HG02970 (cell line): Measurements from ENCODE around the gene FMNL1.

Experiments
- ATAC-seq: cut with Tn5 transposase; IDR thresholded peaks from one replicate; pipeline ENCODE4 v1.9.1; 2021; ENCODE audit warnings: mild to moderate bottlenecking, moderate library complexity, moderate number of reproducible peaks; ENCODE audit not compliant: unreplicated experiment, low FRiP score

Gene FMNL1

GRCh38 chr17:45277216-45277849, 55.6 kb downstream of the FMNL1 start:
- ATAC-seq, result no peak

GRCh38 chr17:45277992-45278391, 56.3 kb downstream of the FMNL1 start:
- ATAC-seq, result no peak

- no peak for ATAC-seq
These were observed 58.2 kb downstream of the FMNL1 start for GRCh38 chr17:45279898-45280297.

- no peak for ATAC-seq
These were observed 61.3 kb downstream of the FMNL1 start for GRCh38 chr17:45282683-45283644.

- ATAC-seq, result no peak
These were observed 62.0 kb downstream of the FMNL1 start for GRCh38 chr17:45283711-45284110.

- ATAC-seq, result no peak
These were observed 62.8 kb downstream of the FMNL1 start for GRCh38 chr17:45284176-45285140.

GRCh38 chr17:45286286-45286685, 64.6 kb downstream of the FMNL1 start:
- no peak for ATAC-seq

- ATAC-seq, result no peak
These were observed 66.1 kb downstream of the FMNL1 start for GRCh38 chr17:45287526-45288500.

- no peak for ATAC-seq
These were observed 67.1 kb downstream of the FMNL1 start for GRCh38 chr17:45288825-45289224.

GRCh38 chr17:45289301-45290268, 67.9 kb downstream of the FMNL1 start:
- no peak for ATAC-seq

GRCh38 chr17:45290269-45290765, 68.6 kb downstream of the FMNL1 start:
- no peak for ATAC-seq

GRCh38 chr17:45291171-45291805, 69.6 kb downstream of the FMNL1 start:
- ATAC-seq, result no peak

- no peak for ATAC-seq
These were observed 71.2 kb downstream of the FMNL1 start for GRCh38 chr17:45292696-45293412.

GRCh38 chr17:45293413-45294211, 71.9 kb downstream of the FMNL1 start:
- no peak for ATAC-seq

GRCh38 chr17:45294506-45294905, 72.8 kb downstream of the FMNL1 start:
- no peak for ATAC-seq
